ENCODE results near the gene CREB3L4.

Gene CREB3L4

GRCh38 chr1:153977250-153978240, 9.8 kb downstream of the CREB3L4 start, which contains the start of gene JTB:
Gene JTB (minus strand): TSS chr1:153977674. CDS start chr1:153977252, 422 bp downstream.
- ChIA-PET POLR2A (interaction anchor here (0.8 to 5.3 kb wide), 21 partner anchors 10 to 428 kb away, joined by 3 to 137 read pairs (median 4); partner anchors contain the start of genes CREB3L4, CRTC2, DENND4B and GATAD2B), CTCF (interaction anchor here (0.6 to 3.8 kb wide), 9 partner anchors 9 to 181 kb away, joined by 3 to 29 read pairs (median 5); partner anchors contain the start of genes CREB3L4 and RAB13)
- Histone ChIP-seq H3K4me3 (ENCODE audit: low read depth, low read length) (peak within 1 kb of the TSS; percentile 90), H3K4me1 (ENCODE audit: control insufficient read depth, insufficient read depth, low read length) (no peaks in the 10 kb centered on the region), H3K27ac (ENCODE audit: extremely low read depth, low read depth, low read length) (peak within 1 kb of the TSS; percentile 88), H3K36me3 (ENCODE audit: control insufficient read depth in 2 of 2, insufficient read depth in 1 of 2, low read length in 2 of 2) (peaks cover 11 to 56% of the 10 kb centered on the region in 2 experiments), H3K9me3 (ENCODE audit: control insufficient read depth, insufficient read depth, low read depth, low read length) (no peaks in the 10 kb centered on the region)
- TF ChIP-seq ZNF175 (tag by site-specific recombination; IDR thresholded peaks at IDR 0.05) (no peak), ZNF423 (tag by site-specific recombination; IDR thresholded peaks at IDR 0.05) (no peak), ZNF645 (tag by site-specific recombination; IDR thresholded peaks at IDR 0.05) (no peak), ZBTB21 (tag by site-specific recombination; IDR thresholded peaks at IDR 0.05) (peak; percentile 35; the same call in 1 of the 2 replicates), ZSCAN30 (tag by site-specific recombination; IDR thresholded peaks at IDR 0.05) (no peak), ZNF600 (tag by site-specific recombination; IDR thresholded peaks at IDR 0.05) (peak; percentile 94), KLF10 (tag by site-specific recombination; IDR thresholded peaks at IDR 0.05) (0 out of 2 replicates have a peak, but pooled peaks have one; percentile 49), ZNF23 (tag by site-specific recombination; IDR thresholded peaks at IDR 0.05; ENCODE audit: borderline replicate concordance) (no peak), MYNN (tag by site-specific recombination; IDR thresholded peaks at IDR 0.05; ENCODE audit: borderline replicate concordance) (no peak), ZNF555 (tag by site-specific recombination; conservative IDR thresholded peaks at IDR 0.05) (no peak), ZNF324 (tag by site-specific recombination; IDR thresholded peaks at IDR 0.05) (no peak), ZNF155 (tag by site-specific recombination; IDR thresholded peaks at IDR 0.05) (no peak), ZNF76 (tag by site-specific recombination; IDR thresholded peaks at IDR 0.05; ENCODE audit: borderline replicate concordance, low read depth) (peak; percentile 98), ZNF2 (tag by site-specific recombination; IDR thresholded peaks at IDR 0.05) (peak; percentile 88; the same call in 1 of the 2 replicates), ZNF768 (tag by site-specific recombination; IDR thresholded peaks at IDR 0.05) (no peak), ZNF529 (tag by site-specific recombination; IDR thresholded peaks at IDR 0.05; ENCODE audit: insufficient replicate concordance) (no peak), ZNF169 (tag by site-specific recombination; IDR thresholded peaks at IDR 0.05) (no peak), ZNF654 (tag by site-specific recombination; IDR thresholded peaks at IDR 0.05; ENCODE audit: low read depth) (no peak), ZNF792 (tag by site-specific recombination; IDR thresholded peaks at IDR 0.05) (no peak), ZNF677 (tag by site-specific recombination; IDR thresholded peaks at IDR 0.05) (no peak), ZEB2 (tag by site-specific recombination; IDR thresholded peaks at IDR 0.05) (peak; percentile 95), ZNF585B (tag by site-specific recombination; IDR thresholded peaks at IDR 0.05) (no peak), ZNF544 (tag by site-specific recombination; IDR thresholded peaks at IDR 0.05) (no peak), ZNF837 (tag by site-specific recombination; IDR thresholded peaks at IDR 0.05) (no peak), ZBTB11 (tag by site-specific recombination; conservative IDR thresholded peaks at IDR 0.05; ENCODE audit: low read depth) (peak; percentile 36), ZBTB17 (tag by site-specific recombination; IDR thresholded peaks at IDR 0.05) (peak; percentile 99), TRIM28 (IDR thresholded peaks at IDR 0.05; ENCODE audit: borderline replicate concordance, low read length) (peak; percentile 90), ZNF18 (tag by site-specific recombination; IDR thresholded peaks at IDR 0.05) (no peak), ZSCAN18 (tag by site-specific recombination; IDR thresholded peaks at IDR 0.05) (no peak; the same call in 1 of the 2 replicates), ZNF560 (tag by site-specific recombination; IDR thresholded peaks at IDR 0.05; ENCODE audit: borderline replicate concordance) (no peak)

All from HEK293 (cell line).